Glomerular endothelial cell (primary cell): ENCODE measurements around the gene PLA2G10. TPM values are rescaled to one million over a fixed set of nuclear protein-coding genes. Genes with fewer than 3 reads are reported as not detected.

Experiments
- total RNA-seq: library from RNA; depleted of rRNA; stranded (reverse); fragments of >200 nt; gene quantifications from 2 replicates; pipeline ENCODE4 v1.2.3, GENCODE V29; 2015

Gene PLA2G10
- total RNA-seq, 1 donor from 2014 or later = not detected

Other genes starting within 250 kb of the PLA2G10 start
- 21.6 and 24.6 TPM in 2 replicates for gene PARN, start 64.0 kb downstream of the PLA2G10 start, total RNA-seq
- 84.2 and 129 TPM in 2 replicates for gene BFAR, start 61.4 kb downstream of the PLA2G10 start, total RNA-seq
- 0.73 and 4.0 TPM in 2 replicates for gene NPIPA3, start 9.1 kb upstream of the PLA2G10 start, total RNA-seq
- gene NPIPA2, start 48.2 kb upstream of the PLA2G10 start, total RNA-seq = 0.47 and 5.0 TPM in 2 replicates
- gene NOMO1, start 139.4 kb upstream of the PLA2G10 start, total RNA-seq = 152 and 196 TPM in 2 replicates
- 21.6 and 34.2 TPM in 2 replicates for gene NPIPA1, start 243.1 kb upstream of the PLA2G10 start, total RNA-seq